GM18861 (cell line): ENCODE results near the gene MAP4K3.

Experiments used
- ATAC-seq: cut with Tn5 transposase; IDR thresholded peaks from one replicate; pipeline ENCODE4 v1.9.1; 2021; ENCODE audit not compliant: unreplicated experiment

The MAP4K3 gene

DNA sequence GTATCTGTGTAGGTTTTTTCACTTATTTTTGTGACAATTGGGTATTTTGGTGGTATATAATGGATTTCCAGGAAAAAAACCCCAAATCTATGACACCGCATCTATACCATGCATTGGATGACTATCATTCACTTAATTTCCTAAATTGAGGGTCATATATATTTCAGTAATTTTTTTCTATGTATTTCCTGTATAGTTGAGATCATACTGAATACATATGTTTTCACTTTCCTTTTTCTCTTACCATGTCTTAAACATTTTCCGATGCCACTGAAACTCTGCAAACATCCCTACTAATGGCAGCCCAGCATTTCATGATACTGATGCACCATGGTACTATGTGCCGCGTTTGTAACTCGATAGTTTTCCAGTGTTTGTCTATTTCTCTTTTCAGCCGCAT lies 233.7 kb downstream of the MAP4K3 start:
- ATAC-seq = no peak

- ATAC-seq = no peak
These were observed 234.3 kb downstream of the MAP4K3 start for GRCh38 chr2:39202639-39203369.
